Stimulated activated CD4-positive, alpha-beta T cell treated with anti-CD3 and anti-CD28 coated beads, Interleukin-15, amount 100 ng/mL, for 1 hour (primary cell): ENCODE data around the gene EPS8L1.

Source experiments
- DNase-seq, 2 donors: peaks; one replicate each; pipeline ENCODE4 v3.0.0-alpha.2; 2020; ENCODE audit warnings: low read depth in 1 of 2, low spot score in 1 of 2

EPS8L1 gene

GRCh38 chr19:55079400-55080038 is 3.9 kb downstream of the EPS8L1 start:
- DNase-seq = no peak

GRCh38 chr19:55080121-55080967 is 4.7 kb downstream of the EPS8L1 start:
- peak; percentile 17 to 50 for DNase-seq

- peak; percentile 74 to 79 for DNase-seq
These were observed 5.5 kb downstream of the EPS8L1 start for GRCh38 chr19:55080968-55081769.

GRCh38 chr19:55081770-55082019 is 6.0 kb downstream of the EPS8L1 start:
- DNase-seq = no peak

DNA sequence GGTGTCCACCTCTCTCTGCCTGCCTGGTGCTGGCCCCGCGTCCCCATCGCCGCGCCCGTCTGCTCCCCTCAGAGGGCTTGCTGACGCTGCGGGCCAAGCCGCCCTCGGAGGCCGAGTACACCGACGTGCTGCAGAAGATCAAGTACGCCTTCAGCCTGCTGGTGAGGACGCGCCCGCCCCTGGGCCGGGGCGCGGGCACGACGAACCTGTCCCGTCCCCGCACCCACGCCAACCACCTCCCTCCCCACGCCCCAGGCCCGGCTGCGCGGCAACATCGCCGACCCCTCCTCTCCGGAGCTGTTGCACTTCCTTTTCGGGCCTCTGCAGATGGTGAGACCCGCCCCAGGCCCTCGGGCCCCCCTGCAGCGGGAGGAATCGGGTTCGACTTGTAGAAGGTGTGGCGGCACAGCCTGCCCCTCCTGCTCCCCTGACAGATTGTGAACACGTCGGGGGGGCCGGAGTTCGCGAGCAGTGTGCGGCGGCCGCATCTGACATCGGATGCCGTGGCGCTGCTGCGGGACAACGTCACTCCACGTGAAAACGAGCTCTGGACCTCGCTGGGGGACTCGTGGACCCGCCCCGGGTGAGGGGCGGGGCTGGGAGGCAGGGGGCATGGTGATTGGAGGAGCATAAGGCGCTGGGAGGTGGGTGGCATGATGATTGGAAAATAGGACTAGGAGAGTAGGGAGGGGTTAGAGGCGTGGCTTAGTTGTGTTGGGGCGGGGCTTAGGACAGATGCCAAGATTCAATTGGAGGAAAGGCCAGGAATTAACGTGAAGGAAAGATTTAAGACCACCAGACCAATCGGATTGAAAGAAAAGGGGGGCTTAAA is 6.6 kb downstream of the EPS8L1 start:
- DNase-seq = peak in 1 of 2 donors; percentile 28

DNA sequence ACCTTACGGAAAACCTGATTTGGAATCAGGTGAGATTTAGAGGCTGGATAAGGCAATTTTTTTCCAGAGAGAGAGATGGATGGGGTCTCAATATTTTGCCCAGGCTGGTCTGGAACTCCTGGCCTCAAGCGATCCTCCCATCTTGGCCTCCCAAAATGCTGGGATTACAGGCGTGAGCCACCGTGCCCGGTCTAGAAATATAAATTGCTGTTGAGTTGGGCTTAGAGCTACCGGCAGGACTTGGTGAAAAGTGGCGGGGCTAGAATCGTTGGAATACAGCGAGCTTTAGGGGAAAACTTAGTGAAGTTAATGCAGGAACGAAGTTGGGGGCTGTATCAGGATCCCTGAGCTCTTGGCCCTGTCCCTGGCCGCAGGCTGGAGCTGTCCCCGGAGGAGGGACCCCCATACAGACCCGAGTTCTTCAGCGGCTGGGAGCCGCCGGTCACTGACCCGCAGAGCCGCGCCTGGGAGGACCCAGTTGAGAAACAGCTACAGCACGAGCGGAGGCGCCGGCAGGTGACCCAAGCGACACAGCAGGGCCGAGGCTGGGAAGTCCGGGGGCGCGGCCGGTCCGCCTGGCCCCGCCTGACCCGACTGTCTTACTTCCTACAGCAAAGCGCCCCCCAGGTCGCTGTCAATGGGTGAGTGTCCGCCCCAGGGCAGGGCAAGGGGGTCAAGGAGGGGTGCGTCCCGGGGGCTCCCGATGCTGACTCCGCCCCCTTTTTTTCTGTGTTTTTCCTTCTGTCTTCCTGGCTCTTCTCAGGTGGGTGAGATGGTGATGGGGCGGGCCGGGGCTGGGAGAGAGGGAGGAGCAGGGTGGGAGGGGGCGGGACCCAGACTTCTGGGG is 7.6 kb downstream of the EPS8L1 start:
- DNase-seq = no peak

DNA sequence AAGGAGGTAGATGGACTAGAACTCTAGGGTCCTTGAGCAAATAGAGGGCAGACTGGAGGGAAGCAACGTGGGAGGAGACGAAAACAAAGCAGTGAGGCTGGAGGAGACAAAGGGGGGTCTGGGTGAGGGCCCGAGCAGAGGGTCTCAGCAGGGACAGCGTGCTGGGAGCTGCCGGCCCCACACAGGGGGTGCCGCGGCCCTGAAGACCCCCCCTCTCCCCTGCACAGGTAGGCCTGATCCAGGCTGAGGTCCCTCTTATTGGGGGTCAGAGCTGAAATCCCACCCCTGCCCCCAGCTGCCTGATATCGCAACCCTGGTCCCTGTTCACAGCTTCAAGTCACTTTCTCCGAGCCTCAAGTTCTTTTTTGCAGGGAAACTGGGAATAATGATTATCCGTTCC is 8.7 kb downstream of the EPS8L1 start:
- DNase-seq = no peak

DNA sequence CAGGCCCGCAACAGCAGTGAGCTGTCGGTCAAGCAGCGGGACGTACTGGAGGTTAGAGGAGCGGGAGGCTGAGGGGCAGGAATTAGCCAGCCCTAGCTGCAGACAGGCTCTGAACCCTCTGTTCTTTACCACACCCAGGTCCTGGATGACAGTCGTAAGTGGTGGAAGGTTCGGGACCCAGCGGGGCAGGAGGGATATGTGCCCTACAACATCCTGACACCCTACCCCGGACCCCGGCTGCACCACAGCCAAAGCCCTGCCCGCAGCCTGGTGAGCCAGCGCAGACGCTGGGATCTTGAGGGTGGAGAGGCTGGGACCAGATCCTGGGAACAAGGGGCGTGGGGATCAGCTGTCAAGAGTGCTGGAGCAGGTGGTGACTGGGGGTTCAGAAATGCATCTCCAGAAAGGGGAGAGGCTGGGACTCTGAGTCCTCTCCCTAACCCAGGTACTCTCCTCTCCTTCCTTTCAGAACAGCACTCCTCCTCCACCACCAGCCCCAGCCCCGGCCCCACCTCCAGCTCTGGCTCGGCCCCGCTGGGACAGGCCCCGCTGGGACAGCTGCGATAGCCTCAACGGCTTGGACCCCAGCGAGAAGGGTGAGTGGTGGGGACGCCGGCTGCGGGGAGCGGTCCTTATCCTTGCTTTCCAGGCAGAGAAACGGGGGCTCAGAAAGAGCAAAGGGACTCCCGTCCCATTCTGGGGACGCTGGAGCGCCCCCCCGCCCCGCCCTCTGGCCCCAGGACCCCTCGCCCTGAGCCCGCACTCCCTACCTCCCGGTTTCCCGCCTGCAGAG is 10.4 kb downstream of the EPS8L1 start:
- DNase-seq = no peak

- peak in 1 of 2 donors; percentile 34 for DNase-seq
These were observed 11.3 kb downstream of the EPS8L1 start for GRCh38 chr19:55086730-55087541.

GRCh38 chr19:55087542-55087901 is 11.9 kb downstream of the EPS8L1 start:
- DNase-seq = no peak

GRCh38 chr19:55088021-55088451 is 12.4 kb downstream of the EPS8L1 start:
- DNase-seq = no peak

DNA sequence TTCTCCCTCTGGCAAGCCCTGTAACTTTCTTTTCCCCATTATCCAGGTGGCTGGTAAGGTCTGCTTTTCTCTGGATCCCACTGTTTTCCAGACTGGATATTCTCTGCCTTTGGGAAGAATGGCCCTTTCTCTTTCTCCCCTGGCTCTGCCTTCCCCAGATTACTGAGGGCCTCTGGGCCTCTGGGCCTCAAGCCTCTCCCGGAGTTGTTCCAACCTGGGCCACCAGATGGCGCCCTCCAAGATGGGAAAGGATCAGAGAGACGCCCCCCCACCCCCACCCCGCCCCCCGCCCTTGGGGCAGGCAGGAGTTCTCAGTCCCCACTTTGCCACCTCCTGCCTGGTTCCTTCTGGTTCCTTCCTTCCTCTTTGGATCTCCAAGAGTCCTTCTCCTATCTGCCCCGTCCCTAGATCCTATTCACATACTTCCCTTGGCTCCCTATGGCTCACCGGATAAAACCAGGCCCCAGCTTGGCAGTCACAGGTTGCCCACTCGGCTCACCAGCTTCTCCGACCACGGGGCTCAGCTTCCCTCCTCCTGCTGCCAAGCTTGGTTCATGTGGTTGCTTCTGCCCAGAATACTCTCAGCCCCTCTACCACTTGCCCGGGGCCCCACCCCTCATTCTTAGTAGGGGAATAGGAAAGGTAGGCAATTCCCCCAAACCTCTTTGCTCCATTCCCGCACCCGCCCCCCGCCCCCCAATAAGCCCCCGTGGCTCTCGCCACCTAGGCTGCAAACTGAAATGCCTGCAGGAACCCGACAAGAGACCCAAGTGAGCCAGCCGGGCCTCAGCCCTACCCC is 13.1 kb downstream of the EPS8L1 start:
- DNase-seq = peak; percentile 52 to 73

DNA sequence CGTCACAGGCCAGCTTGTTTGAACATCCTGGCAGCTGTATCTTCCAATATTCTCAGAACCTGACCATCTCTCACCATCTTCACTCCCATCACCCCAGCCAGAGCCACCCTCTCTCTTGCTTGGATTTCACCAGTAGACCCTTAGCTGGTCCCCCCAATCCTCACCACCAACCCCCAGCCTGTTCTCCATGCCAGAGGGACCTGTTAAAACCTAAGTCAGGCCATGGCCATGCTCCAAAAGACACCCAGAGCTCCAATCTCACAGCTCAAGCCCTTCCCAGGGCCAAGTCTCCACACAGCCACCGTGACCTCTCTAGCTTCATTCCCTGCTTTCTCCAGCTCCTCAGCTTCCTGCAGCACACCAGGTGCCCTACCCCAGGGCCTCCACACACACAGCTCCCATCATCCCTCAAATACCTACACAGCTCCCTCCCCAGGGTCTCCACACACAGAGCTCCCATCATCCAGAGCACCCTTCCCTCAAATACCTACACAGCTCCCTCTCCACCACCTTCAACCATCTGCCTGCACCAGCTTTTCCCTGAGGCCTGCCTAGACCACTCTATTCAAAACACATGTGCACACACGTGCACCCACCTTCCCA is 13.8 kb downstream of the EPS8L1 start:
- no peak for DNase-seq

DNA sequence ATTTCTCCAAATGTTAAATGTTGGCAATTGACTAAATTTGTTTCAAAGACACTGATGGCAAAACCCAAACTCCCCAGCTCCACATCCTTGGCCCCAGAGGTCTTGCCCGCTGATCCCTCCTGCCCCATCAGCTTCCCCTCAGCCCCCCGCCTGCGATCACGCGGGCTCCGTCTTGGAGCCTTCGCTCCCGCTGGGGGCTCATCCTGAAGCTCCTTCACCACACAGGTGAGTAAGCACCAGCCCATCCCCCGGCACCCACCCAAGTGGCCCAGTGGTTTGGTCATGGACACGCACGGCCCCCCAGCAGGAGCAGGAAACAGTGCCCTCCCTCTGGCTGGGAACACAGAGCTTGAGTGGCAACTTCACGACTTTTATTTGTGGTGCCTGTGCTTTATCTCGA is 14.9 kb downstream of the EPS8L1 start:
- DNase-seq = no peak

DNA sequence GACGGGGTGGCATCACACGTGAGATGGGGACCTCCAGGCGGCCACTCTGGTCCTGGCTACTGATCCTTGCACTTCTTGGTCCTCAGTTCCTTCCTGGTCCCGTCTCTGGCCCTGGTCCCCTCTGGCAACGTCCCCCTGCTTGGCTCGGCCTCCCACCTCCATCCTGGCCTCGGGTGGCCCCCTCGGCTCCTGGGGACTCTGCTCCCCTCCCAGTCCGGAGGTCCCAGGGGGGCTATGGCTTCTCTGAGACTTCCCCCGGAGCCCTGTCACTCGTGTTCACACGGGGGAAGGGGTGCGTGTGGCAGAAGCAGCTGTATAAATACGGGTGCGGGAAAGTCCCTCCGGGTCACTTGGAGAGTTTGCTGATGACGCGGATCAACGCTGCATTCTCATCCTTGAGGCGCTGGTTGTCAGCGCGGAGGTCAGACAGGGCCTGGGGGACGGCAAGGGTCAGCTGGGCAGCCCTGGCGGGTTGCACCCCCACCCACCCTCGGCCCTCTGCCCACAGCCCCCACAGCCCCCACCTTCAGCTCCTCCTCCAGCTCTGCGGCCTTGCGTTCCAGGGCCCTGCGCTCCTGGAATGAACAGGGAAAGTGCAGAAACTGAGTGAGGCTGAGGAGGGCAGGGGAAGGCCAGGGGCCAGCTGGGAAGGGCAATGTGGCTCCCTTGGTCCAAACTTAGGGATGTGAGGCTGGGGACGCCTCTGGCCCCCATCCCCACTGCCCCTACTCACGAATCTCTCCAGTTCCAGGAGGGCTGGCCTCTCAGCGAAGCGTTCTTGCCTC is 15.6 kb downstream of the EPS8L1 start:
- no peak for DNase-seq

GRCh38 chr19:55091955-55092354 is 16.3 kb downstream of the EPS8L1 start:
- DNase-seq = no peak
